Adrenal gland (tissue), 12 donors: ENCODE results near the gene HOXA1. TPM values are rescaled to one million over a fixed set of nuclear protein-coding genes. Genes with fewer than 3 reads are reported as not detected.

Source experiments
- DNase-seq, 7 donors: peaks; one replicate each; pipeline ENCODE4 v3.0.0-alpha.2; 2019 to 2020
- H3K27ac ChIP-seq, 5 donors: fragments of 200-600 bp; sonication (generic) in 4 of 5; 1 replicate in 3 of 5; 2 replicates in 2 of 5; pipeline versions ENCODE4 v1.5.1 to v1.8.0; 2016 to 2020; ENCODE audit warnings: mild to moderate bottlenecking in 1 of 5
- H3K27me3 ChIP-seq: fragments of 200-600 bp; 2 replicates; pipeline ENCODE4 v1.8.0; 2021
- H3K36me3 ChIP-seq, 2 donors: fragments of 200-600 bp; replicated peaks in 1 of 2; 1 replicate in 1 of 2; 2 replicates in 1 of 2; pipeline versions ENCODE4 v1.5.1 to v1.8.0; 2018 to 2022
- H3K4me1 ChIP-seq, 2 donors: fragments of 200-600 bp; replicated peaks in 1 of 2; 1 replicate in 1 of 2; 2 replicates in 1 of 2; pipeline versions ENCODE4 v1.5.1 to v1.8.0; 2018 to 2021
- H3K4me3 ChIP-seq, 4 donors: fragments of 200-600 bp; sonication (generic) in 3 of 4; one replicate each; pipeline ENCODE4 v1.5.1; 2016 to 2018
- H3K9me3 ChIP-seq, 3 donors: fragments of 200-600 bp; sonication (generic) in 1 of 3; replicated peaks in 1 of 3; 1 replicate in 2 of 3; 2 replicates in 1 of 3; pipeline versions ENCODE4 v1.5.1 to v1.8.0; 2016 to 2021
- CTCF ChIP-seq, 6 experiments: fragments of 450-650 bp in 4 of 6; fragments of 200-600 bp in 2 of 6; sonication (generic) in 1 of 6; IDR thresholded peaks; 1 replicate in 5 of 6; 2 replicates in 1 of 6; pipeline versions ENCODE4 v1.5.1 to v1.8.0; 2016 to 2021; ENCODE audit warnings: antibody characterized with exemption in 6 of 6, mild to moderate bottlenecking in 2 of 6, moderate library complexity in 1 of 6
- POLR2A ChIP-seq, 2 donors: fragments of 450-650 bp; IDR thresholded peaks; one replicate each; pipeline ENCODE4 v1.6.1; 2017; ENCODE audit warnings: antibody characterized with exemption in 2 of 2, mild to moderate bottlenecking in 2 of 2, moderate library complexity in 1 of 2
- WGBS, 4 donors: extraction: QIAGEN DNeasy Blood & Tissue Kit in 2 of 4; methylation state at CpG; one replicate each; pipeline versions ENCODE4 v1.1.5 to v1.1.7; 2013 to 2017; 5-methylcytosine and 5-hydroxymethylcytosine counted together
- intact Hi-C, 2 donors: fragments of 100-400 bp; cut with DNase I; formaldehyde crosslinking; loops; one replicate each; pipeline versions ENCODE4 v1.14.1 to v1.15.0; 2022 to 2023
- polyA plus RNA-seq, 3 donors: library from polyadenylated mRNA; stranded (reverse); fragments of 200-250 nt in 2 of 3; fragments of 350-450 nt in 1 of 3; fragmentation: Illumina TruSeq in 1 of 3; extraction: RNeasy Lipid Tissue Mini Kit (QIAGEN cat#74804) in 1 of 3; gene quantifications; one replicate each; pipeline ENCODE4 v1.2.3, GENCODE V29; 2013 to 2014
- total RNA-seq, 9 donors: library from RNA; depleted of rRNA in 4 of 9; stranded (reverse); fragments of >200 nt in 4 of 9; fragments of 120-200 nt in 1 of 9; fragmentation: NEBNext Ultra II Directional in 1 of 9; extraction: Animal tissue kit (Norgen Biotek cat#: 25700) in 1 of 9; gene quantifications; one replicate each; pipeline versions ENCODE4 v1.1.0 to v1.2.4, GENCODE V29; 2013 to 2023
- donor health status: healthy with polysubstance abuse.
- donor health status: Bipolar disorder and iron deficiency.
- donor health status: DM: yes; HTN: yes; CAD: no.
- donor health status: DM: no; HTN: no; CAD: no.
- donor health status: DM: no; HTN: no; CAD: no.
- donor health status: DM: yes; HTN: yes; CAD: no.

The HOXA1 gene
- total and polyA plus RNA-seq, 12 donors: 0.18 to 4.4 (median 0.90) TPM; not detected in 1

DNA sequence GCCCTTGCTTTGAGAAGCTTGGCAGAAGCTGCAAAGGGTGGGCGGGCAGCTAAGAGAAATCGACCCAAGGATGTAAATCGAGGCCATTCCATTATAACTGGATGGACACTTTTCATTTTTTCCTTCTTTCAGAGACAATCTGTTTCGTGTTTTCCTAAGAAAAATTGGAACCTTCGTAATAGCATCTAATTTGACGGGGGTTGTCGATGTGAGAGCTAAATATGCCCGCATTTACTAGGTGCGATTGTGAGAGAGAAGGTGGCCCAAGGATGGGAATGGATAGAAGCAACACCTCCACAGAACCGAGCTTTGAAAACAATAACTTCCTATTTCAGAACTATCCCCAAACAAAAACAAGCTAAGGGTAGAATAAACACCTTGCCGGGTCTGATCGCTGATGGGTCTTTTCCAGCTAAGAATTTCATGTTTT, 35.6 kb upstream of the HOXA1 start:
- peak overlapping the region; percentile 60 to 98 (median 70) for H3K27ac ChIP-seq
- intact Hi-C loops: no loop called here
- H3K9me3 ChIP-seq: no peaks in the 10 kb centered on the region
- DNase-seq: no peak
- H3K27me3 ChIP-seq: no peaks in the 10 kb centered on the region
- no peaks in the 10 kb centered on the region for H3K36me3 ChIP-seq
- H3K4me3 ChIP-seq: peak overlapping the region; percentile 1 to 96 (median 60)
- 49 to 54% (median 52%) methylated on average over 12 of the region's 12 CpGs for WGBS, 4 donors
- peaks cover 13 to 54% of the 10 kb centered on the region in 2 donors for H3K4me1 ChIP-seq
- TF ChIP-seq POLR2A (IDR thresholded peaks at IDR 0.05): no peak
- no peak for TF ChIP-seq CTCF (IDR thresholded peaks at IDR 0.05)

- intact Hi-C loops: no loop called here
- peak within 1 kb of the TSS; percentile 1 to 96 (median 60) for H3K4me3 ChIP-seq
- H3K36me3 ChIP-seq: no peaks in the 10 kb centered on the region
- H3K9me3 ChIP-seq: no peaks in the 10 kb centered on the region
- peaks cover 8 to 54% of the 10 kb centered on the region in 2 donors for H3K4me1 ChIP-seq
- peak within 1 kb of the TSS; percentile 60 to 98 (median 87) for H3K27ac ChIP-seq
- 3 to 9% (median 7%) methylated on average over 14 to 67 of the region's 67 CpGs for WGBS, 4 donors
- H3K27me3 ChIP-seq: no peaks in the 10 kb centered on the region
- peak; percentile 58 to 69 for TF ChIP-seq POLR2A (IDR thresholded peaks at IDR 0.05)
- TF ChIP-seq CTCF (IDR thresholded peaks at IDR 0.05): peak in 1 of 6 experiments; percentile 4
- DNase-seq: peak; percentile 95 to 97 (median 96)
Measured at GRCh38 chr7:27130540-27131389, 35.0 kb upstream of the HOXA1 start, which contains the start of gene HOXA4. Gene HOXA4, minus strand, starts transcription at chr7:27130757. Its CDS starts 24 bp downstream, at chr7:27130733.

GRCh38 chr7:27129729-27130539, 34.1 kb upstream of the HOXA1 start:
- Histone ChIP-seq H3K27ac (peak overlapping the region; percentile 60 to 98 (median 87)), H3K4me3 (peak overlapping the region in 3 of 4 donors; percentile 28 to 91 (median 50)), H3K4me1 (peaks cover 8 to 56% of the 10 kb centered on the region in 2 donors), H3K27me3 (no peaks in the 10 kb centered on the region), H3K9me3 (no peaks in the 10 kb centered on the region), H3K36me3 (no peaks in the 10 kb centered on the region)
- peak in 4 of 7 donors; percentile 41 to 62 (median 62) for DNase-seq
- 13 to 26% (median 20%) methylated on average over 11 to 72 of the region's 72 CpGs for WGBS, 4 donors
- intact Hi-C loops: no loop called here
- TF ChIP-seq POLR2A (IDR thresholded peaks at IDR 0.05) (peak; percentile 12 to 45), CTCF (IDR thresholded peaks at IDR 0.05) (peak in 3 of 6 experiments; percentile 13 to 51 (median 37))
